Neural cell (in vitro differentiated cells): ENCODE measurements around the gene TYW3.

Experiments used
- CTCF ChIP-seq: fragments of 450-650 bp; IDR thresholded peaks from 2 replicates; pipeline ENCODE4 v1.5.1; 2014; ENCODE audit warnings: antibody characterized with exemption, mild to moderate bottlenecking, moderate library complexity; ENCODE audit not compliant: poor library complexity, severe bottlenecking
- RAD21 ChIP-seq: fragments of 450-650 bp; conservative IDR thresholded peaks from 2 replicates; pipeline ENCODE4 v1.6.1; 2014; ENCODE audit warnings: antibody characterized with exemption, mild to moderate bottlenecking, moderate library complexity
- REST ChIP-seq: IDR thresholded peaks from 2 replicates; pipeline ENCODE4 v1.6.1; 2012; ENCODE audit warnings: borderline replicate concordance

- TF ChIP-seq CTCF, result no peak
- no peak for TF ChIP-seq RAD21
- no peak for TF ChIP-seq REST
Measured at GRCh38 chr1:74779750-74780149, 46.8 kb downstream of the TYW3 start.
